HG03521 (cell line): ENCODE results near the gene IQSEC1.
"Not testable (repeated sequence)": the region's sequence is repeated elsewhere in the genome, so short reads cannot be mapped to it uniquely, and the experiment has no call there.

Experiments used
- ATAC-seq: cut with Tn5 transposase; IDR thresholded peaks from one replicate; pipeline ENCODE4 v1.9.1; 2021; ENCODE audit warnings: mild to moderate bottlenecking, moderate library complexity; ENCODE audit not compliant: unreplicated experiment

IQSEC1 gene

GRCh38 chr3:12882336-12883310 is 190.6 kb downstream of the IQSEC1 start:
- no peak for ATAC-seq

- ATAC-seq = peak; percentile 60
Observed at GRCh38 chr3:12881858-12882257, 191.4 kb downstream of the IQSEC1 start.

- ATAC-seq = no peak
Observed at GRCh38 chr3:12879191-12879815, 193.9 kb downstream of the IQSEC1 start.

GRCh38 chr3:12878758-12879157 is 194.5 kb downstream of the IQSEC1 start:
- not testable (repeated sequence) for ATAC-seq

- ATAC-seq = no peak
Observed at GRCh38 chr3:12878141-12878574, 195.1 kb downstream of the IQSEC1 start.

GRCh38 chr3:12877040-12877439 is 196.2 kb downstream of the IQSEC1 start:
- ATAC-seq = no peak

- no peak for ATAC-seq
Observed at GRCh38 chr3:12875857-12876836, 197.1 kb downstream of the IQSEC1 start.

GRCh38 chr3:12871404-12871983 is 201.7 kb downstream of the IQSEC1 start:
- no peak for ATAC-seq

GRCh38 chr3:12870942-12871341 is 202.3 kb downstream of the IQSEC1 start:
- peak; percentile 49 for ATAC-seq

GRCh38 chr3:12869035-12869621 is 204.1 kb downstream of the IQSEC1 start:
- no peak for ATAC-seq

- peak; percentile 45 for ATAC-seq
Observed at GRCh38 chr3:12868039-12869034, 204.9 kb downstream of the IQSEC1 start.

- ATAC-seq = no peak
Observed at GRCh38 chr3:12866836-12867235, 206.4 kb downstream of the IQSEC1 start.

- ATAC-seq = no peak
Observed at GRCh38 chr3:12865271-12865670, 208.0 kb downstream of the IQSEC1 start.

GRCh38 chr3:12862387-12862786 is 210.8 kb downstream of the IQSEC1 start:
- no peak for ATAC-seq

GRCh38 chr3:12861611-12862010 is 211.6 kb downstream of the IQSEC1 start:
- ATAC-seq = no peak

- ATAC-seq = no peak
Observed at GRCh38 chr3:12859840-12860239, 213.4 kb downstream of the IQSEC1 start.

- no peak for ATAC-seq
Observed at GRCh38 chr3:12856626-12857025, 216.6 kb downstream of the IQSEC1 start.

GRCh38 chr3:12854565-12854964 is 218.7 kb downstream of the IQSEC1 start:
- ATAC-seq = no peak

GRCh38 chr3:12853847-12854246 is 219.4 kb downstream of the IQSEC1 start:
- not testable (repeated sequence) for ATAC-seq
